Right renal pelvis (tissue), 4 donors: ENCODE results near the gene CORIN. TPM values are rescaled to one million over a fixed set of nuclear protein-coding genes. Genes with fewer than 3 reads are reported as not detected.
A peak's percentile ranks its signal among the peaks of the same experiment; 100 is the strongest.

Experiments used
- DNase-seq, 4 donors: peaks; one replicate each; pipeline ENCODE4 v3.0.0-alpha.2; 2013; ENCODE audit warnings: low read depth in 4 of 4, low spot score in 3 of 4, missing footprints in 1 of 4
- polyA plus RNA-seq, 4 donors: library from polyadenylated mRNA; unstranded; fragments of 120-200 nt; gene quantifications; one replicate each; pipeline ENCODE4 v1.2.1, GENCODE V29; 2013; ENCODE audit not compliant: insufficient read length in 4 of 4

CORIN gene
- polyA plus RNA-seq, 4 donors, result 4.2 to 5.8 (median 4.9) TPM

- DNase-seq, result peak in 1 of 4 donors; percentile 52
Observed at GRCh38 chr4:47837094-47837907, 566 bp downstream of the CORIN start.

GRCh38 chr4:47836641-47837093, 1.2 kb downstream of the CORIN start:
- peak; percentile 61 to 77 (median 72) for DNase-seq

GRCh38 chr4:47835494-47835893, 2.4 kb downstream of the CORIN start:
- DNase-seq, result no peak

- no peak for DNase-seq
Observed at GRCh38 chr4:47831026-47831679, 6.7 kb downstream of the CORIN start.

- no peak for DNase-seq
Observed at GRCh38 chr4:47830265-47831025, 7.4 kb downstream of the CORIN start.

- no peak for DNase-seq
Observed at GRCh38 chr4:47829438-47829837, 8.4 kb downstream of the CORIN start.

GRCh38 chr4:47827343-47828047, 10.4 kb downstream of the CORIN start:
- DNase-seq, result no peak

GRCh38 chr4:47824840-47825239, 13.0 kb downstream of the CORIN start:
- peak in 1 of 4 donors; percentile 62 for DNase-seq

GRCh38 chr4:47819178-47819577, 18.7 kb downstream of the CORIN start:
- DNase-seq, result no peak

GRCh38 chr4:47817275-47817674, 20.6 kb downstream of the CORIN start:
- no peak for DNase-seq

GRCh38 chr4:47816748-47817147, 21.1 kb downstream of the CORIN start:
- no peak for DNase-seq

- no peak for DNase-seq
Observed at GRCh38 chr4:47814618-47815295, 23.1 kb downstream of the CORIN start.

GRCh38 chr4:47809654-47810203, 28.1 kb downstream of the CORIN start:
- DNase-seq, result no peak

- no peak for DNase-seq
Observed at GRCh38 chr4:47804598-47804997, 33.3 kb downstream of the CORIN start.

GRCh38 chr4:47801481-47802002, 36.3 kb downstream of the CORIN start:
- no peak for DNase-seq

- DNase-seq, result no peak
Observed at GRCh38 chr4:47798165-47798564, 39.7 kb downstream of the CORIN start.

- no peak for DNase-seq
Observed at GRCh38 chr4:47791965-47792364, 45.9 kb downstream of the CORIN start.

GRCh38 chr4:47790105-47790504, 47.8 kb downstream of the CORIN start:
- DNase-seq, result no peak

- DNase-seq, result no peak
Observed at GRCh38 chr4:47788126-47788525, 49.7 kb downstream of the CORIN start.
